Umbilical cord (tissue), 2 donors: ENCODE data around the gene MARK3. TPM values are rescaled to one million over a fixed set of nuclear protein-coding genes. Genes with fewer than 3 reads are reported as not detected.
"Not testable (repeated sequence)": the region's sequence is repeated elsewhere in the genome, so short reads cannot be mapped to it uniquely, and the experiment has no call there.

Experiments
- DNase-seq: peaks from one replicate; pipeline ENCODE4 v3.0.0-alpha.2; 2015; ENCODE audit warnings: low spot score
- total RNA-seq: library from RNA; depleted of rRNA; stranded (reverse); fragments of >200 nt; gene quantifications from one replicate; pipeline ENCODE4 v1.2.3, GENCODE V29; 2014; ENCODE audit warnings: low replicate concordance; ENCODE audit not compliant: insufficient read depth

The MARK3 gene
- total RNA-seq, 1 donor from 2014 or later: 62.1 TPM

DNA sequence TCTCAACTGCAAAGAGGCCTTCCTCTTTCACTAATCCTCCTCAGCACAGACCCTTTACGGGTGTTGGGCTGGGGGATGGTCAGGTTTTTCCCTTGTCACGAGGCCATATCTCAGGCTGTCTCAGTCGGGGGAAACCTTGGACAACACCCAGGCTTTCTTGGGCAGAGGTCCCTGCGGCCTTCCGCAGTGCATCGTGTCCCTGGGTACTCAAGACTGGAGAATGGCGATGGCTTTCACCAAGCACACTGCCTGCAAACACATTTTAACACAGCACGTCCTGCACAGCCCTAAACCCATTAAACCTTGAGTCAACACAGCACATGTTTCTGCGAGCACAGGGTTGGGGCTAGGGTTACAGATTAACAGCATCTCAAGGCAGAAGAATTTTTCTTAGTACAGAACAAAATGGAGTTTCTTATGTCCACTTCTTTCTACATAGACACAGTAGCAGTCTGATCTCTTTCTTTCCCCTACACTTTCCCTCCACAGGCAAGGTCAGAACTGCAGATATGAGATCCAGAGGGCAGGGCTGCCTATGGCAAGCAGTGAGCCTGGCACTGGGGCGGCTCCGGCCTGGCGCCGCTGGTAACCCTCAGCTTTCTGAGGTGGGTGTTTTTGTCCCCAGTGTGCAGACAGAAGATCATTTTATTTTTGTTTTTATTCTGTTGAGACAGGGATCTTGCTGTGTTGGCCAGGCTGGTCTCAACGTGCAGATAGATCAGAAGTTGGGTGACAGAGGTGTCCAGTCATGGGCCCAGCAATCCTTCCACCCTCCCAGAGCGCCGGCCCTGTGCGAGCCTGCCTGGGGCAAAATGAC, 140.4 kb downstream of the MARK3 start:
- DNase-seq: not testable (repeated sequence)

DNA sequence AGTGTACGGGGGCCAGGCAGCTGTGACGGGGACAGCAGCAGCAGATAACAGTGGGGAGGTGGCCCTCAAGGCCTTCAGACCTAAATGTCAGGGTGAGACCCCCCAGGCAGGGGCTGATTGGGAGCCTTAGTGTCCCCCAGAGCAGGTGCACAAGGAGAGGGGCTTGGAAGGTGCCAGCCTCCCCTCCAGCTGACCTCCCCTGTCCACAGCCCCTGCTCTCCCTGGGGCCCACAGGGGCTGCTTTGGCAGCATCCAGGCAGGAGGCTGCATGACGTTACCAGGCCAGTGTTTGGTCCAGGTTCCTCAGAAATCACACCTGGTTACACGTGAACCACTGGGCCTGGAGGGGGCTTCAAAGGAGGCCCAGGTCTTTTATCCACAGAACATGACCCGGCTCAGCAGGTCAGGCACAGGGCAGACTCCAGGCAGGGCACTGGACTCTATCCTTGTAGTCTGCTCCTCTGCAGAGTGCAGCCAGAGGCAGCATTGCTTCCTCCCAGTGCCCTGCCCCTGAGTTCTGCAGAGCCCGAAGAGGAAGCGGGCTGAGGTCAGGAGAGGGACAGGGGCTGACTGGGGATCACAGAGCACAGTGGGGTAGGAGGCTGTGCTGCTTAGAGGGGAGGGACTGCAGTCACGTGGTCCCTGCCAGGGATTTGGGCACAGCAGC, 141.2 kb downstream of the MARK3 start:
- no peak for DNase-seq

DNA sequence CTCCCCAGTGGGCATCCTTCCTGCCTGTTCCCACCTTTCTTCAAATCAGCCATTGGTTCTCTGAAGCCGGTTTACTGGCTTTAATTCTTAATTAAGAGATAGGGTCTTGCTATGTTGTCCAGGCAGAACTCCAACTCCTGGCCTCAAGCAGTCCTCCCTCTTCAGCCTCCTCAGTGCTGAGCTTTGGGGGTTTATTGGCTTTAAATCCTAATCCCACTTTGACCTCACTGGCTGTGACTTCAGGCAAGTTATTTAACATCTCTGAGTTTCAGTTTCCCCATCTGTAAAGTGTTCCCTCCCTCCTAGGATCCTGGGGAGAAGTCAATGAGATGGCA, 141.7 kb downstream of the MARK3 start:
- DNase-seq: no peak

DNA sequence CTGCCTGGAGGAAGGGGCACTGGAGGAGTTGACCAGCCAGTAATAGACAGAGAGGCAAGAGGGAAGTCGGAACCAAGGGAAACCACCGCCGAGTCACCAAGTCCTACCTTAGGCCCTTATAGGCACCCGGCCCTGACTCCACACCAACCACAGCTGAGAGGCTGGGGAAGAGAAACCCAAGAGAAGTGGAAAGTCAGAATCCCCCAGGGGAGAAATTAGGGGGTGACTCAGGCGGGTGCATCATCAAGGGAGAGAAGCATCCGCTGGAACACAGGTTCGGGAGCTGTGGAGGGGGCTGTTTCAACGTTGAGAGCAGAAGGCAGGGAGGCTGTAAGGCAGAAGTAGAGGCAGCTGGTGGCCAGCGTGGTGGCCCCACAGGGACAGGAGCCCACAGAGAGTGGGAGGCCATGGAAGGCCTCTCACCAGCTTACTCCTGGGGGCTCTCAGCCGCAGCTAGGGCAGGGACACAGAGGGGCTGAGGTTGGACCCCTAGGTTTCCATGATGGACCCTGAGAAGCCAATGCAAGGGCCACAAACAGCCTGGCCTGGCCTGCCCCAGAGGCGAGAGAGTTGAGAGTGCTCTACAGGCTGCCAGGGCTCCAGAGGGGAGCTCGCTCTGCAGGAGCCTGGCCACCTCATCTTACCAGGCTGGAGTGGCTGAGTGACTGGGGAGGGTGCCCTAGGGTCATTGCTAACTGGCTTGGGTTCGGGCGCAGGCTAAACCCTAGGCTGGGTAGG, 142.4 kb downstream of the MARK3 start:
- no peak for DNase-seq

DNA sequence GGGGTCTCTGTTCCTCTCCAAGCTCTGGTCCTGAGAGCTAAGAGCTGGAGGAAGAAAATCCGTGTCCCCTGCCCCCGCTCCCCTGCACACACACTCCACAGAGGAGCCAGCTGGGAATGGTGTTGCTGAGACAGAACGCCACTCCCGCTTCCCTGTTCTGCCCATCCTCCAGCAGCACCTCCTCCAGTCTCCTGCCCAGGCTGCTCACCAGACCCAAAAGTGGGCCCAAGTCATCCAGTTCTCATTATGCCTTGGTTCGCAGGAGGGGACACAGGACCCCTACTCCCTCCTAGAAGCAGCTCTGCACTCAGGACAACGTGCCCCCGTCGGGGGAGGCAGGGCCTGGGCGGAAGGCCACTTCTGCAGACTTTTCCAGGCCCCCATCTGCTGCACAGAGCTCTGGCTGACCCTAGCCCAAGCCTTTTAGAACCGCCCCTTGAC, 143.0 kb downstream of the MARK3 start:
- DNase-seq: peak; percentile 47

DNA sequence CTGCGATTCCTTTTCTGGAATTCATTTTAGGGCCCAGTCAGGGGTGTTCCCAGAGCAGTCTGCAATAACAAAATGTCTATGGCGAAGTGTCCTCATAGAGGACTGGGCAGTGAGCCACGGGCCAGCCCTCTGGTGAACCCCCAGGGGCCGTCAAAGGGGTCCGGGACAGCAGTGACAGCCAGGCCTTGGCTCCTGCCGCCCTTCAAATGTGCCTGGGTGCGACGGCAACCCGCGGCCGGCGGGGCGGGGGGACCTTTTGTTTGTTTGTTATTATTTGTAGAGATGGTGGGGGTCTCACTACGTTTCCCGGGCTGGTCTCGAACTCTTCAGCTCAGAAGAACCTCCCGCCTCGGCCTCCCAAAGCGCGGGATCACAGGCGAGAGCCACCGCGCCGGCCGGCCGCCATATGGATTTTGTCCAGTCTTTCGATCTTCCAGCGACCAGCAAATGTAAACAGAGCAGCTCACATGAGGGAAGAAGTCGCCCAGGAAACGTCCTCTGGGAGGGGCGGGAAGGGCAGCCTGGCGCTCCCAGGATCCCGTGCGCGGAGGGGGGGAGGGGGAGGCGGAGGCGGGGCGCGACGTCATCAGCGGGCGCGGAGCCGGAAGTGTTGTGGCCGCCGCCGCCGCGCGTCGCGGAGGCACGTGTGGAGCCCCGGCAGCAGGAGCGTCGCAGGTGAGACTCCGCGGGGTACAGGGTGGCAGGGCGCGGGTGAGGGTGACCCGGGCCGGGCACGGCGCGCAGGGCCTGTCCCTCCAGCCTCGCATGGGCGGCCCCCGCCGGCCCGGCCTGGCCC, 143.6 kb downstream of the MARK3 start, which contains the start of gene TRMT61A:
TSS of gene TRMT61A (plus strand) at position 610 of the 796 bp plus-strand sequence. CDS start 783 bp downstream, outside the sequence.
- DNase-seq: peak; percentile 91

DNA sequence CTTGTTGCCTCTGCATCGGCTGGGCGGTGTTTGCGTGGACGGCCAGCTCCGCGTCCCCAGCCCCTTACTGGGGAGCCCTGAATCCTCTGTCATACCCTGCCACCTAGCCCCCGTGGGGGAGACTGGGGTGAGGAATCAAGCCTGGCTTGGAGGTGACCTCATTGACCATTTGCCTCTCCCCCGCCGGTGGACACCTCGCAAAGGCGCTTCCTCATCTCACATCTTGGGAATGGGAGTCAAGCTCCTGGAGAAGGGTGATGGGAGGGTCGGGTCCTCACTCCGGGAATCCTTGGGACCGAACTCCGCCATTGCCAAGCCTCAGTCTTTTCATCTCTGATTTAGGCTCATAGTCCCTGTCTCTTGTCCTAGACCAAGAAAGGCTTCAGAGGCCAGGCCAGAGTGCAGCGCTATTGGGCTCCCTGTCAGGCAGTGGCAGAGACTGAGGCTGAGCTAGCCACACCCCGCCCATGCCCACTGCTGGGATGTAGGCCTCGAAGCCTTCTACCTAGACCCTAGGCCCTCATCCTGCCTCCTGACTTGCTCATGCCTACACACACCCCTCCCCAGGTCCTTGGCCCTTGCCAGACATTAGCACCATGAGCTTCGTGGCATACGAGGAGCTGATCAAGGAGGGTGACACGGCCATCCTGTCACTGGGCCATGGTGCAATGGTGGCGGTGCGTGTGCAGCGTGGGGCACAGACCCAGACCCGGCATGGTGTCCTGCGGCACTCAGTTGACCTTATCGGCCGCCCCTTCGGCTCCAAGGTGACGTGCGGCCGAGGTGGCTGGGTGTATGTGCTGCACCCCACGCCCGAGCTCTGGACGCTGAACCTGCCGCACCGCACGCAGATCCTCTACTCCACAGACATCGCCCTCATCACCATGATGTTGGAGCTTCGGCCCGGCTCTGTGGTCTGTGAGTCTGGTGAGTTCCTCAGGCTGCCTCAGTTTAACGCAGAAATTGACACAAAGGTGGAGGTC, 144.5 kb downstream of the MARK3 start:
- no peak for DNase-seq

DNA sequence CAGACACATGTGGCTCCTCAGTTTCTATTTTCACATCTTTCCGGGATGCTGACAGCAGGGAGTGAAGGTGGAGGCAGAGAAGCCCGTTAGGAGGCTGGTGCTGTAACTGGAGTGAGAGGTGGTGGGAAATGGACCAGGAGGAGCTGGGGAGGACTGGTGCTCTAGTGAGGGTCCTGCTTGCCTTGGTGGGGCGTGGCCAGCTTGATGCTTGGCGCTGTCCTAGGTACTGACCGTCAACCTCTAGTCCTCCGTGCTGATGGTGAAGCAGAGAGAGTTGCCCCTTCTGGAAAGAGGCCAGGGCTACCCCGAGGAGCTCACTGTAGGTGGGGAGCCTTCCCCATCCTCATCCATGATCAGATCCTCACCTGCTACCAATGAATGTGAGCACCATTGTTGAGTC, 145.2 kb downstream of the MARK3 start:
- DNase-seq: no peak

DNA sequence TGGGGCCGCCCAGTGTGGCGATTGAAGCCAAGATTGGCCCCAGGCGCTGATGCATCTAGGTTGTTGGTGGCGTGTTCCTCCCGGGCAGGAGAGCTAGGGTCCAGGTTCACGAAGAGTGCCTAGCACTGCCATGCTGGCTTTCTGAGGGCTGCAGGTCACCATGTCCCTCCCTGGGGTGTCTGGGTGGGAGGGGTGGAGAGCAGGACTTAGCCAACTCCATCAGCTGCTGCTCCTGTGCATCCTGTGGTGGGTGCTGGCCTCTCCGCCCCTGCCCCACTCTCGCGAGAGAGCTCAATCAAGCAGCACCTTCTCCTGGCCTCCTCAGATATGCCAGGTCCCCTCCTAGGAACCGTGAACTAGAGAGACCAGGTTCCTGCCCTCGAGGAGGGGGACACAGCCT, 145.6 kb downstream of the MARK3 start:
- no peak for DNase-seq

DNA sequence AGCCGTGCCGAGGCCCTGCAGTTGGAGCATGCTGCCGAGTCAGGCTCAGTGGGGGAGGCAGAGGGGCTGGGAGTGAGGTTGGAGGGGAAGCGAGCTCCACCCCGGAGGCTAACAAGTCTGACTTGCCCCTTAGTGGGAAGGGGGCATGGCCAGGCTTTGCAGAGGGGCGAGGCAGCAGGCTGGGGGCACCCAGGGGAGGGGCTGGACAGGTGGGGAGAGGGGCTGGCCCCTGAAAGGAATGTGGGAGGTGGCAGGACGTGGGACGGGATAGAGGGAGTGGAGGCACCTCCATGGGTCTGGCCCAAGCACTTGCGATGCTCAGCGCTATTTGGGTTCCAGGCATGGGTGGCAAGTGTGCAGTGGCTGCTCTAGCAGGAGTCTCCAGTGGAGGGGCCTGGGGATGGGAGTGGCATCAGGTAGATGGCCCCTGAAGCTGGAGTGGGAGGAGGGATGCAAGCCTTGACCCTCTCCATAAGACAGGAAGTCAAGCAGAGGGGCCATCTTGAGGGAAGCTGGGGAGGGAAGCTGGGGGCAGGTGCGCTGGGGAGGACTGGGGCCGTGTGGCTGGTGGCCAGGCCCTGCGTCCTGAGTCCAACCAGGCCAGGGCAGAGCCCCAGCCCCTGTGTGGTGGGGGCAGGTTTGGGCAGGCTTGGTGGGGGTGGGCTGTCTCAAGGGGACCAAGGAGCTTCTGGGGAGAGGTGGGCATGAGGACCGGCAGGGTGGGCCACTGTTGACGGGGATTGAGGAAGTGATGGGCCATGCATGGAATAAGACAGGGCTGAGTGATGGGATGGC, 146.4 kb downstream of the MARK3 start:
- DNase-seq: no peak

DNA sequence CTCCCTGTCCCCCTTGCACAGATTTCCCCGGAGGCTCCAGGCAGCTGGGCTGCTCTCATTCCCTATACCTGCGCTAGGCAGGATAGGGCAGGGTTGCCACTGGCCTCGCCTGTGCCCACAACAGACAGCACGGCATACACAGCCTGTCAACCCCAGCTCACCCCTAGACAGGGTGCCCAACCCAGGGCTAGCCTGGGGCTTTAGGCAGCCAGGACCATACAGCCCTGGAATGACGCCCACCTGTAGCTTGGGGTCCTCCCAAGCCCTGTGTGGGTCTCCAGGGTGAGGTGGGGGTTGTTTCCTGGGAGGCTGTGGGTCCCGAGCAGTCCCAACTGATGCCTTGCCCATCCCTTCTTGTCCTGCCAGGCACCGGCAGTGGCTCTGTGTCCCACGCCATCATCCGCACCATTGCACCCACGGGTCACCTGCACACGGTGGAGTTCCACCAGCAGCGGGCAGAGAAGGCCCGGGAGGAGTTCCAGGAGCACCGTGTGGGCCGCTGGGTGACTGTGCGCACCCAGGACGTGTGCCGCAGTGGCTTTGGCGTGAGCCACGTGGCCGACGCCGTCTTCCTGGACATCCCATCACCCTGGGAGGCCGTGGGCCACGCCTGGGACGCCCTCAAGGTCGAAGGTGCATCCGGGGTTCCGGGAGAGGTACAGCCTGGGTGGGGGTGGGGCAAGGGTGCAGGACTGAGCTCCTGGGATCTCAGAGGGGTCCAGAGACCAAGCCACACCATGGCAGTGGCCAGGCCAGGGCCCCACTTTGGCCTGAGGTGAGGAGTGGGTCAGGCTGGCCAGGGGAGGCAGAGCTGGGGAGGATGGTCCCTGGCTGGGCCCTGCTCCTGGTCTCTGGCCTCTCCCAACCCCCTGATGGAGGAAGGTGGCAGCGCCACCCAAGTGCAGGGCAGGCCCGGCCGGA, 147.3 kb downstream of the MARK3 start:
- DNase-seq: no peak

DNA sequence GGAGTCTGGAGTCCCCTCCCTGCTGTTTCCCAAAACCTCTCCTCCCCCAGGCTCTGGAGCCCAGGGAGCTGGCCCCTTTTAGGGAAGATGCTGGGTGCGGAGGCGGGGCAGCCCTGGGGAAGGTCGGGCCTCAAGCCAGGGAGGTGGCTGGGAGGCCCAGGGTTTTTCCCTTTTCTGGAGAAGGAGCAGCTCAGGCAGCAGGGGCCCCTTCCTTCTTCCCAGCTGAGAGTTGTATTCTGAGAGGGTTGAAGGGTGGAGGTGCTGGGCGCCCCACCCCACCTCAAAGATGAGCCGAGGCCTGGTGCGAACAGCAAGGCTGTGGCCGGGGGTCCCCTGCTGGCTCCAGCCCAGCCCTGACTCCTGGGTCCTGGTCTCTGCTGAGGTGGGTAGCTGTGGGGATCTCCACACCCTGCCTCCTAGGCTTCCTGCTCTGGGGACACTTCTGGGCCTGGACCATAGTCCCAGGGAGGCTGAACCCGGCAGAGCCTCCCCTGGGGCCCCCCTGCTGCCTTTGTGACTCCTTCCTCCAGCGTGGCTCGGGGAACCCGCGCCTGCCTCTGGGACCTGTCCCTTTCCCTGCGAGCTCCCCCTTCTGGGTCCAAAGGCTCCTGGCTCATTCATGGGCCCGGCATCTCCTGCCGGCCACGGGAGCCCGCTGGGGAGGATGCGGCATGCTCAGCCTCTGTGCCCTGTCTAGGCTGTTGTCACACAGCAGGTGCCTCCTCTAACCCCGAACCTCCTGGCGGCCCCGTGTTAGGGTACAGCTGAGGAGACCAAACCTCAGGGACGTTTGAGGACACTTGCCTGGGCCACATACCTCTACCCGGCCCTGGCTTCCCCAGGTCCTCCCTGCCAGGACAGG, 148.2 kb downstream of the MARK3 start:
- DNase-seq: peak; percentile 89

DNA sequence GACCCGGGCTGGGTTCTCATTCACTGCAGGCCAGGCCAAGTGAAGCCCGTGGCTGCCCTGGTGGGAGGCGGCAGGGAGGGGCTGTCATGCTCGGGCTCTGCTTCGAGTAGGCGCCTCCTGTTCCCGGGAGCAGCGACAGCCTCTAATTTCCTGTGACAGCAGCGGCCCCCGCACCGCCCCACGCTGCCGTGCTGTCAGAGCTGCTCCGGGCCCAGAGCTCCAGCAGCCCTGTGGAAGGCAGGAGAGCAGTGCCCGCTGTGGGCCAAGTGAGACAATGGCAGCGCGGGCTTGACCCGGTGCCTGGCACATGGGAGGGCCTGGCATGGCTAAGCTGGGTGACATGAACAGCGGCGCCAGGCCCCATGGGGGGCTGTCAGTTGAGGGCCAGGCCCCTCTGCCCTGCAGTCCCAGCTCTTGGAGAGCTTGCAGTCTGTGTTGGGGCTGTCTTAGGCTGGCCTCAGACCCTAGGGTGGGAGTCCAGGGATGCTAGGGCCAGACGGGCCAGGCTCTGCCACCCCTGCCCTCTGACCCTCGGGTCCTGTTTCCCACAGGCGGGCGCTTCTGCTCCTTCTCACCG, 148.9 kb downstream of the MARK3 start:
- no peak for DNase-seq

DNA sequence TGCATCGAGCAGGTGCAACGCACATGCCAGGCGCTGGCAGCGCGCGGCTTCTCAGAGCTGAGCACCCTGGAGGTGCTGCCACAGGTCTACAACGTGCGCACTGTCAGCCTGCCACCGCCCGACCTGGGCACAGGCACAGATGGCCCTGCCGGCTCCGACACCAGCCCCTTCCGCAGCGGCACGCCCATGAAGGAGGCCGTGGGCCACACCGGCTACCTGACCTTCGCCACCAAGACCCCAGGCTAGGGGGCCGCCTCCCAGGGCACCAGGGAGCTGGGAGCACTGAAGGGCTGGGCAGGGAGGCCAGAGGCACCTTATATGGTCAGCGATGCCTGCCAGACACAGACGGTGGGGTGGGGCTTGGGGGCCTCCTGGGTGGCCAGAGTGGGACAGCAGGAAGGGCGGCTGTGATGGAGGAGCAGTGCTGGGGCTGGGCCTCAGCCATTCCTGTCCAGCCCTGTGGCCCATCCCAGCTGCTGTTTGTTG, 149.4 kb downstream of the MARK3 start:
- peak; percentile 69 for DNase-seq

DNA sequence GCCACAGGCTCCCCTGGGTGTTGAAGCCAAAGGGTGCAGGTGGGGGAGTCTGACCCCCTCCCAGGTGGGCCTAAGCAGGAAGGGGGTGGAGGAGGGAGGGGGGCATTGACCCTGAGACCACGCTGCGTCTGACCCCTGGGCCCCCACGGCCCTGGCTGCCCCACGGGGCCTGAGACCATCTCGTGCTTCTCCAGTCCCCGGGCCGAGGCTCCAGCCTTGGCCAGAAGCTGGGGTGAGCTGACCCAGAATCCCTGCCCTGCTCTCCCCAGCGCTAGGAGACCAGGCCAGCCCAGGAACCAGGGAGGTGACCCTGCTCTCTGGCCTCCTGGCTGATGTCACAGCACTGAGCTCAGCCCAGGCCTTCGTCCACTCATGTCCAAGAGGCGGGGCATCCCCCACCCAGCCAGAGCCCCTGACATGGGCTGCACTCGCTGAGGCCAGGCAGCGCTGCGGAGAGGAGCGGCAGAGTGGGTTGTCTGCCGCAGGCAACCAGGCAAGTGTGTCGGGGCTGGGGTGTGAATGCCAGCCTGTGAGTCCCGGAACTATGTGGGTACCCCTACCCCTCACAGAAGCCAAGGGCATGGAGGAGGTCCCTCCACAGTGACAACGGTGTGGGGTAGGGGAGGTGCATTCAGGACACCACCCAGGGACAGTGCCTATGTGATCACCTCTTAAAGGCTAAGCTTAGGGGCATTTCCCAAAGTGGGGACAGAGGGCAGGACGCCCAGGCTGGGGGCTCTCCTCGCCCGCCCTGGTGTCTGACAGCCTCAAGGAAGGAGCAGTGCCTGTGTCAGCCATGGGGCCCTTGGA, 150.1 kb downstream of the MARK3 start:
- DNase-seq: no peak
